SK-N-MC (cell line): ENCODE data around the gene NT5C3A.

Experiments
- DNase-seq: peaks from one replicate; pipeline ENCODE4 v3.0.0-alpha.2; 2011; ENCODE audit warnings: low read depth, low spot score
- H3K27ac ChIP-seq: fragments of 200-600 bp; sonication (generic); 2 replicates; pipeline ENCODE4 v1.5.1; 2016; ENCODE audit warnings: mixed run types
- H3K36me3 ChIP-seq: fragments of 200-600 bp; sonication (generic); 2 replicates; pipeline ENCODE4 v1.6.1; 2017; ENCODE audit warnings: antibody characterized with exemption, low read length, mixed read lengths; ENCODE audit not compliant: insufficient read depth
- H3K4me3 ChIP-seq: fragments of 200-600 bp; sonication (generic); 2 replicates; pipeline ENCODE4 v1.5.1; 2016
- H3K9ac ChIP-seq: fragments of 200-600 bp; sonication (generic); 2 replicates; pipeline ENCODE4 v1.8.0; 2017; ENCODE audit warnings: mixed run types, mixed read lengths; ENCODE audit not compliant: insufficient read length
- H3K9me3 ChIP-seq: fragments of 200-600 bp; sonication (generic); 2 replicates; pipeline ENCODE4 v1.6.1; 2017; ENCODE audit warnings: low read depth, mild to moderate bottlenecking, antibody characterized with exemption, low read length, moderate library complexity, mixed read lengths
- EZH2 ChIP-seq: fragments of 200-600 bp; sonication (generic); IDR thresholded peaks from one replicate; pipeline ENCODE4 v1.6.1; 2017; ENCODE audit warnings: antibody characterized with exemption
- FOXP2 ChIP-seq: optimal IDR thresholded peaks from 2 replicates; pipeline ENCODE3; 2011; ENCODE audit warnings: mild to moderate bottlenecking, moderate library complexity; ENCODE audit not compliant: insufficient read depth; ENCODE audit errors: extremely low read length, control extremely low read depth
- POLR2AphosphoS5 ChIP-seq: IDR thresholded peaks from 2 replicates; pipeline ENCODE4 v1.6.1; 2012; ENCODE audit warnings: mild to moderate bottlenecking, low read depth, low read length, borderline replicate concordance

Gene NT5C3A

DNA sequence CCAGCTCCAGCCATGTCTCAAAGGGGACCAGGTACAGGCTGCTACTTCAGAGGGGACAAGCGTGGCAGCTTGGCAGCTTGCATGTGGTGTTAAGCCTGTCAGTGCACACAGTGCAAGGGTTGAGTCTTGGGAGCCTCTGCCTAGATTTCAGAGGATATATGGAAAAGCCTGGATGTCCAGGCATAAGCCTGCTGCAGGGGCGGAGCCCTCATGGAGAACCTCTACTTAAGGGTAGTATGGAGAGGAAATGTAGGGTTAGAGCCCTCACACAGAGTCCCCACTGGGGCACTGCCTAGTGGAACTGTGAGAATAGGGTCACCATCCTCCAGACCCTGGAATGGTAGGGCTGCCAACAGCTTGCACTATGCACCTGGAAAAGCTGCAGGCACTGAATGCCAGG is 7.7 kb upstream of the NT5C3A start:
- TF ChIP-seq POLR2AphosphoS5 (no peak), FOXP2 (no peak), EZH2 (no peak)
- H3K4me3 ChIP-seq, result no peak overlapping the region
- H3K27ac ChIP-seq, result no peak overlapping the region
- H3K36me3 ChIP-seq, result no peaks in the 10 kb centered on the region
- DNase-seq, result no peak
- H3K9ac ChIP-seq, result no peak overlapping the region
- H3K9me3 ChIP-seq, result no peaks in the 10 kb centered on the region; the same call in 1 of the 2 replicates

- DNase-seq, result no peak
- H3K9ac ChIP-seq, result no peak overlapping the region
- H3K9me3 ChIP-seq, result no peaks in the 10 kb centered on the region; the same call in 1 of the 2 replicates
- H3K4me3 ChIP-seq, result no peak overlapping the region
- TF ChIP-seq EZH2 (no peak), POLR2AphosphoS5 (no peak), FOXP2 (no peak)
- no peak overlapping the region for H3K27ac ChIP-seq
- no peaks in the 10 kb centered on the region for H3K36me3 ChIP-seq
Measured at GRCh38 chr7:33067921-33068320, 5.3 kb upstream of the NT5C3A start.

GRCh38 chr7:33066771-33067170 is 4.2 kb upstream of the NT5C3A start:
- H3K4me3 ChIP-seq, result no peak overlapping the region
- H3K9me3 ChIP-seq, result no peaks in the 10 kb centered on the region; the same call in 1 of the 2 replicates
- no peak for TF ChIP-seq EZH2
- TF ChIP-seq POLR2AphosphoS5, result no peak
- no peak for TF ChIP-seq FOXP2
- H3K27ac ChIP-seq, result no peak overlapping the region
- no peak for DNase-seq
- H3K36me3 ChIP-seq, result no peaks in the 10 kb centered on the region
- no peak overlapping the region for H3K9ac ChIP-seq

GRCh38 chr7:33065981-33066380 is 3.4 kb upstream of the NT5C3A start:
- Histone ChIP-seq H3K4me3 (no peak overlapping the region), H3K9ac (no peak overlapping the region), H3K27ac (no peak overlapping the region), H3K9me3 (no peaks in the 10 kb centered on the region; the same call in 1 of the 2 replicates), H3K36me3 (no peaks in the 10 kb centered on the region)
- no peak for DNase-seq
- TF ChIP-seq FOXP2, result no peak
- TF ChIP-seq POLR2AphosphoS5, result no peak
- TF ChIP-seq EZH2, result no peak

DNA sequence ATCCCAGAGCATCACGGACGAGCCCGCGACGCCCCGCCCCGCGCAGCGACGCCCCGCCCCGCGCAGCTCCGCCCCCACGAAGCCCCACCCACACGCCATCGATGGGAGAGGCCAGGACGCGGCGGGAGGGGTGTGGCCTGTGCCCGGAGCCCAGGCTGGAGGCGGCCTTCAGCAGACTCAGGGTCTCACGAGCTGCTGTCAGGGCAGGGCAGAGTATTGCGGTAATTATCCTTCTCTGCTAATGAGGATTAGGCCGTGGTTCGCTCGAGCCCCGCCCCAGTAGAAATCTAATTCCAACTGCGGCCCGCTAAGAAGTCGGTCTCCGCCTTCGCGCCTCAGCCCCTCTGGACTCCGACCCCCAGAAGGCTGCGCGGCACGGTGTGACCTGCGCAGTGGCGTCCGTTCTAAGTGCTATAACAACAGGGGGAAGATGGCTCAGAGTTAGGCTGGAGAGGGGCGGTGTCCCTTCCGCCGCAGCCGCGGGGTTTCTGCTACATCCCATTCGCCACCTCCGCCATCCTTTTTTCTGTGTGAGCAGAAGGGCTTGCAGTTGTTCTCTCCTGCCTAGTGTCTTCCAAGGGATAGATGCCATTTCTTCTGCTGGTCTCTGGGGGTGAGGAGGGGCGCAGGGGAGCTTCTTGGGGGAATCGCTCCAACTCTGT is 337 bp upstream of the NT5C3A start:
- peaks cover 16% of the 10 kb centered on the region for H3K36me3 ChIP-seq
- peak; percentile 82 for DNase-seq
- H3K27ac ChIP-seq, result peak overlapping the region; percentile 94
- TF ChIP-seq POLR2AphosphoS5, result peak; percentile 44
- no peak for TF ChIP-seq FOXP2
- H3K4me3 ChIP-seq, result peak overlapping the region; percentile 99
- H3K9ac ChIP-seq, result peak overlapping the region; percentile 95
- no peaks in the 10 kb centered on the region; the same call in 1 of the 2 replicates for H3K9me3 ChIP-seq

DNA sequence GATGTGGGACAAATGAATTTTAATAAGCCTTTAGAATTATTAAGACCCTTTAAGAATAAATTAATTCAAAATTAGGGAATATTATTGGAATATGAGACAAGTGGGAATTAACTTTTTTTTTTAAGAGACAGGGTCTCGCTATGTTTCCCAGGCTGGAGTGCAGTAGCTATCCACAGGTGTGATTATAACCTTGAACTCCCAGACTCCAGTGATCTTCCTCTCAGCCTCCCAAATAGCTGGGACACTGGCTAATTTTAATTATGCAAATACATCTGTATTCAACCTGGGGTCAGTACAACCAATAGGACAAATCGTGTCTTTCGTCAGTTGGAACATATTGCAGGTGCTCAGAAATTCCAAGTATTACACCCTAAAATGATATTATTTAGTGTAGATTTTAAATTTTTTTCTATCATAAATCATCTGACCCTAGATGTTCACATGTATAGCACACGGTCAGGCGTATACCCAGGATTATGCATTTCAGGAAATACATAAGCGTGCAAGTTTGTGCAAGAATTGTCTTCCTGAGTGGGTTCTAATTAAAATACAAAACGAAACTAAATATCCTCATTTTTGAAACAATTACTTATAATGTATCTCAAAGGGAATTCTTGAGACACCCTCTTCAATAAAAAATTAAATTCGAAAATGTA is 1.2 kb downstream of the NT5C3A start:
- Histone ChIP-seq H3K9ac (peak overlapping the region; percentile 95), H3K27ac (0 out of 2 replicates have a peak overlapping the region, but pooled peaks have one; percentile 55), H3K9me3 (no peaks in the 10 kb centered on the region; the same call in 1 of the 2 replicates), H3K36me3 (peaks cover 21% of the 10 kb centered on the region), H3K4me3 (peak overlapping the region; percentile 99)
- TF ChIP-seq FOXP2 (no peak), EZH2 (no peak), POLR2AphosphoS5 (no peak)
- DNase-seq, result no peak

DNA sequence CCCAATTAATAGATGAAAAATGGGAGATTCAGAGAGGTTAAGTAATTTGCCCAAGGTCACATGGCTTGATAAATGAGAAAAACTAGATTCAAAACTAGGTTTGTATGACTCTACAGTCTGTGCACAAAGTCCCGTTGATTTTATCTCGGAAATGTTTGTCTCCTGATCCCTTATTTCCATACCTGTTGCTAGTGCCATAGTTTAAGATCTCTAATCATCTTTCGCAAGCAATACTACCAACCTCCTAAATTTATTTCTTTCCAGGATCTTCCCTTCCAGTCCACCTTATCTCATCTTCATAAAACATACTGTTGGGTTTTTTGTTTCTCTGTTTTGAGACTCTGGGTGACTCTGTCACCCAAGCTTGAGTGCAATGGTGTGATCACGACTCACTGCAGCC is 2.9 kb downstream of the NT5C3A start:
- no peak for DNase-seq
- H3K36me3 ChIP-seq, result peaks cover 21% of the 10 kb centered on the region
- H3K27ac ChIP-seq, result no peak overlapping the region
- no peaks in the 10 kb centered on the region for H3K9me3 ChIP-seq
- H3K9ac ChIP-seq, result no peak overlapping the region
- TF ChIP-seq FOXP2 (no peak), POLR2AphosphoS5 (no peak), EZH2 (no peak)
- no peak overlapping the region for H3K4me3 ChIP-seq

DNA sequence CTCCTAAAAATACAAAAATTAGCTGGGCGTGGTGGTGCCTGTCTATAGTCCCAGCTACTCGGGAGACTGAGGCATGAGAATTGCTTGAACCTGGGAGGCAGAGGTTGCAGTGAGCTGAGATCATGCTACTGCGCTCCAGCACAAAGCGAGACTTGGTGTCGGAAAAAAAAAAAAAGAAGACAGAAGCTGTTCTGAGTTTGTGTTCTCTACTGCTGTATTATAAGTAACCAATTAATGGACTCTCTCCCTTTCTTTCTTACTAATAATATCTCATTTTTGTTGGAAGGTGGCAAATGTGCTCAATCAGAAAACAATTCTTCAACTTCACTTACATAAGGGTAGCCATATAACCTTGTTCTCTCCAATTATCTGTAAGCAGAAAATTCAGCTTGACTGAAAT is 7.4 kb downstream of the NT5C3A start:
- Histone ChIP-seq H3K9ac (no peak overlapping the region), H3K27ac (no peak overlapping the region), H3K9me3 (no peaks in the 10 kb centered on the region), H3K4me3 (no peak overlapping the region), H3K36me3 (peaks cover 15% of the 10 kb centered on the region)
- TF ChIP-seq EZH2 (no peak), FOXP2 (no peak), POLR2AphosphoS5 (no peak)
- no peak for DNase-seq

DNA sequence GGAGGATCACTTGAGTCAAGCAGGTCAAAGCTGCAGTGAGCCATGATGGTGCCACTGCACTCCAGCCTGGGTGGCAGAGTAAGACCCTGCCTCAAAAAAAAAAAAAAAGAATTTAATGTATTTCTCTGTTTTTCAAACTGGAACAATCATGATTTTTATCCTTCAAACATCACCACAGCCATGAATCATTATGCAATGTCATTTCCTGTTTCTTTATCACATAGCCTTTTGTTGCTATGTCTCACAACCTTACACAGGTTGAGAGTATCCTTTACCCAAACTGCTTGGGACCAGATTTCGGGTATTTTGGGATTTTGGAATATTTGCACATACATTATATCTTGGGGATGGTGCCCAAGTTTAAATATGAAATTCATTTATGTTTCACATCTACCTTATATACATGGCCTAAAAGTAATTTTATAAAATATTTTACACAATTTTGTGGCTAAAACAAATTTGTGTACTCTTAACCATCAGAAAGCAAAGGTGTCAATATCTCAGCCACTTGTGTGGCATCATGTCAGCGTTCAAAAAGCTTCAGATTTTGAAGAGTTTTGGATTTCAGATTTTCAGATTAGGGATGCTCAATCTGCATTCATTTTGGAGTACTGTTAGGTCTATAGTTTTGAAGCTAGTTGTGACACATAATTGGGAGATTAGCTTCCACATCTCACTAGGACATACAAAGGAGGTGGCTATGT is 8.2 kb downstream of the NT5C3A start:
- Histone ChIP-seq H3K4me3 (no peak overlapping the region), H3K36me3 (peaks cover 7% of the 10 kb centered on the region; the same call in 1 of the 2 replicates), H3K9ac (no peak overlapping the region), H3K9me3 (no peaks in the 10 kb centered on the region), H3K27ac (no peak overlapping the region)
- DNase-seq, result no peak
- TF ChIP-seq FOXP2, result no peak
- TF ChIP-seq POLR2AphosphoS5, result no peak
- TF ChIP-seq EZH2, result no peak
